ENCODE measurements around the gene GEMIN7.

The GEMIN7 gene

DNA sequence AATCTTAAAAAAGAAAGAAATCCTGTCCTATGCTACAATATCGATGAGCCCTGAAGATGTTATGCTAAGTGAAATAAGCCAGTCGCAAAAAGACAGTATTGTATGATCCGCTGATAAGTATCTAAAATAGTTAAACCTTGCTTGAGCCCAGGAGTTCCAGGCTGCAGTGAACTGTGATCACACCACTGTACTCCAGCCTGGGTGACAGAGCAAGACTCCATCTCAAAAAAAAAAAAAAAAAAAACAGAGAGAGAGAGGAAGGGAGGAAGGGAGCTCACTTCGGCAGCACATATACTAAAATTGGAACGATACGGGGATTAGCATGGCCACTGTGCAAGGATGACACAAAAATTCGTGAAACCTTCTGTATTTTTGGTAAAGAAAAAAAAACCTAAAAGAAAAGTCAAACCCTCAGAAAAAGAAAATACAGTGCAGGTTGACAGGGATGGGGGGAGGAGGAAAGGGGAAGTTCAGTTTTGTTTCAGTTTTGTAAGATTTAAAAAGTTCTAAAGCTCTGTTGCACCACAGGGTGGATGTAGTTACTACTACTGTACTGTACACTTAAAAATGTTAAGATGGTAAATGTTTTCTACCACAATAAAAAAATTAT is 31.8 kb upstream of the GEMIN7 start:
- in situ Hi-C loops (cut with HindIII; ENCODE audit: low pct_unique_long_range_greater_than_20kb, low sequenced_read_pairs) = no loop called here
- TF ChIP-seq JUND (IDR thresholded peaks at IDR 0.05; ENCODE audit: low read depth) = no peak
- DNase-seq (ENCODE audit: low read depth in 1 of 2, low spot score in 1 of 2) = no peak

DNA sequence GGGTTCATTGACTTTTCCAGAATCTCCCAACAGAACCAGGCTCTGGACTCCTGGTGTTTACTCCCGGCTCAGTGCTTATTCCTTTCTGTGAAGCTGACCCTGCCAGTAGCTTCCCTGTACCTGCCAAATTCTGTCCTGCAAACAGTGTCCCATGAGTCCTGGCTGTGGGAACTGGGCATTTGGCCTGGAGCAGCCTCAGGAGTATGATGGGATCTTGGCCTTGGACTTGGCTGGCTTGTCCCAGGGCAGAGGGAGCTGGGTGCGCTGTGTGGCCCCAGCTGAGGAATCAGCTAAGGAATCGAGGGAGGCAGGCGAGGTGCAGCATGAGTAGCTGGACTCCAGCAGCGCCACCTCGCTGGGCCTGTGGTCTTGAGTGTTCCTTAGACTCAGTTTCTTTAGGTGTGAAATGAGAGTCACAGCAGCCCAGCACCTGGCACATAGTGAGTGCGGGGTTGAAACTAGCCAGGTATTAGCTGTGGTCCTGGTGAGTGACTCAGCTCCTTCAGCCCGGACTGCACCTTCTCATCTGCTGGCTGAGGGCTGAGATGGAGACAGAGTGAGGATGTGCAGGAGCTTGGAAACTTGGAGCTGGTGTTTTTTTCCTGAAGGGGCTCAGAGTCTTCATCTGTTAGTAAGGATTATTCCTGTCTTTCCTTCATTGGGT is 29.9 kb upstream of the GEMIN7 start:
- no peak for TF ChIP-seq JUND (IDR thresholded peaks at IDR 0.05; ENCODE audit: low read depth)
- in situ Hi-C loops (cut with HindIII; ENCODE audit: low pct_unique_long_range_greater_than_20kb, low sequenced_read_pairs) = no loop called here
- peak in 1 of 2 experiments; percentile 28 for DNase-seq (ENCODE audit: low read depth in 1 of 2, low spot score in 1 of 2)

DNA sequence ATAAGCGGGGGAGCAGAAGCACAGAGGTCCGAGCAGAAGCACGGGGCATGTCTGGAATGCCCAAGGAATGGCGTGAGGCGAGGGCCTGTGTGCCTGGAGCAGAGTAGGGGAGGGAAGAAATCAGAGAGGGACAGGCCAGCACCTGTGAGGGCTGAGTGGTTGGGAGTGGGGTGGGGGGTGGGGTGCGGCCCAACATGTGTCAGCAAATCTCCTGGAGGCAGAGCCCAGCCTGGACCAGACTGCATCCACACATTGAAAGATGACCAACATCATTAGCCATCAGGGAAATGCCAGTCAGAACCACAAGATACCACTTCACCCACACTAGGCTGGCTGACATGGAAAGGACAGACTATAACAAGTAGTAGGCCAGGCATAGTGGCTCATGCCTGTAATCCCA is 29.0 kb upstream of the GEMIN7 start:
- in situ Hi-C loops (cut with HindIII; ENCODE audit: low pct_unique_long_range_greater_than_20kb, low sequenced_read_pairs) = no loop called here
- TF ChIP-seq JUND (IDR thresholded peaks at IDR 0.05; ENCODE audit: low read depth) = no peak
- DNase-seq (ENCODE audit: low read depth in 1 of 2, low spot score in 1 of 2) = no peak

DNA sequence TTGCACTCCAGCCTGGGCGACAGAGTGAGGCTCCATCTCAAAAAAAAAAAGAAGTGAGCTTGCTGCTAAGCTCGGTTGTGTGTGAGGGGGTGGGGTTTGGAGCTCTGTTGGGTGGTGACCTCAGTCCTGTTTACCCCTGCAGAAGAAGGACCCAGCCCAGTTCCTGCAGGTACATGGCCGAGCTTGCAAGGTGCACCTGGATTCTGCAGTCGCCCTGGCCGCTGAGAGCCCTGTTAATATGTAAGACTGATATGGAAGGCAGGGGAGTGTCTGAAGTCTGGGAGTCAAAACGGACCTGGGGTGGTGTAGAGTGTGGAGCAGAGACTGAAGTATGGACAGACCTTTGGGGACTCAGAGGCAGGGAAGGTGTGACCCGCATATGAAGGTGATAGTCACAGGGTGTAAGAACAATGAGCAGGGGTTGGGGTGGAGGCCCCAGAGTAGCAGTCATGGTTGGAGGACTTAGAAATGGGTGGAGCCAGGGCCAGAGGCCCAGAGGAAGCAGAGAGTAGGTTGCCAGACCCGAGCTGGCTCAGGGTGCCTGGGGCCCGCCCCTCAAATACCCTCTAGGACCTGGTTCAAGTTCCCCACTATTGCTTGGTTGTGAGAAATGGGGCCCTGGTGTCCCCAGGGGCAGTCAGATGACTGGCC is 27.0 kb upstream of the GEMIN7 start:
- in situ Hi-C loops (cut with HindIII; ENCODE audit: low pct_unique_long_range_greater_than_20kb, low sequenced_read_pairs) = no loop called here
- TF ChIP-seq JUND (IDR thresholded peaks at IDR 0.05; ENCODE audit: low read depth) = no peak
- DNase-seq (ENCODE audit: low read depth in 1 of 2, low spot score in 1 of 2) = no peak

DNA sequence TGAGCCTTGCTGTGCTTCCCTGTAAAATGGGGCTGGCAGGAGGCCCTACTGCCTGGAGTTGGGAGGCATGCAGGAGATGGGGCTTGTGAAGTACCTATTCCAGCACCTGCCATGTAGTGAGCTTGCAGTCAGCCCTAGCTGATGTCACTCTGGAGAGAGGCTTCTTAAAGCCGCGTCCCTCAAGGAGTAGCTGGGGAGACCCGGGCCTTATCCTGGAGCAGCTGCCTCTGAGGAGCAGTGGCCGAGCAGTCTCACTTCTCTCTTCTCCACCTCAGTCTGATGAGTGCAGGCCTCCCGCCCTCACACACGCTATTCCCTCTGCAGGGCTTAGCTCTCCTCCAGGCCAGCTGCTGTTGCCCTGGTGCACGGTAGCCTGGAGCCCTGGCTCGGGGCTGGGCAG is 22.2 kb upstream of the GEMIN7 start:
- no peak for TF ChIP-seq JUND (IDR thresholded peaks at IDR 0.05; ENCODE audit: low read depth)
- in situ Hi-C loops (cut with HindIII; ENCODE audit: low pct_unique_long_range_greater_than_20kb, low sequenced_read_pairs) = no loop called here
- no peak for DNase-seq (ENCODE audit: low read depth in 1 of 2, low spot score in 1 of 2)

DNA sequence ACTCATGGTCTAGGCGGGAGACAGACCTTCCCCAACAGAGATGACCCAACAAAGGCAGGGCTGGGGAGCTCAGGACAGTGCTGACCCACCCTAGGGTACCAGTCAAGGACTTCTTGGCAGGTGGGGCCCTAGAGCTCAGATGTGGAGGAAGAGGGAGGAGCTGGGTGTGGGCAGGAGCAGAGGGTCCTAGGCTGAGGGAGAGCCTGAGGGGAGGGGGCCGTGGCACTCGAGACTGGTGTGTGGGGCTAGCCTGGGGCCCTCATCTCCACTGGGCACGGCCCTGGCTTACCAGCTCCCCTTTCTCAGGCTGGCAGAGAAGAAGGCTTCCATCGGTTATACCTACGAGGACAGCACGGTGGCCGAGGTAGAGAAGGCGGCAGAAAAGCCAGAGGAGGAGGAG is 21.6 kb upstream of the GEMIN7 start:
- no peak for TF ChIP-seq JUND (IDR thresholded peaks at IDR 0.05; ENCODE audit: low read depth)
- in situ Hi-C loops (cut with HindIII; ENCODE audit: low pct_unique_long_range_greater_than_20kb, low sequenced_read_pairs) = no loop called here
- DNase-seq (ENCODE audit: low read depth in 1 of 2, low spot score in 1 of 2) = no peak

DNA sequence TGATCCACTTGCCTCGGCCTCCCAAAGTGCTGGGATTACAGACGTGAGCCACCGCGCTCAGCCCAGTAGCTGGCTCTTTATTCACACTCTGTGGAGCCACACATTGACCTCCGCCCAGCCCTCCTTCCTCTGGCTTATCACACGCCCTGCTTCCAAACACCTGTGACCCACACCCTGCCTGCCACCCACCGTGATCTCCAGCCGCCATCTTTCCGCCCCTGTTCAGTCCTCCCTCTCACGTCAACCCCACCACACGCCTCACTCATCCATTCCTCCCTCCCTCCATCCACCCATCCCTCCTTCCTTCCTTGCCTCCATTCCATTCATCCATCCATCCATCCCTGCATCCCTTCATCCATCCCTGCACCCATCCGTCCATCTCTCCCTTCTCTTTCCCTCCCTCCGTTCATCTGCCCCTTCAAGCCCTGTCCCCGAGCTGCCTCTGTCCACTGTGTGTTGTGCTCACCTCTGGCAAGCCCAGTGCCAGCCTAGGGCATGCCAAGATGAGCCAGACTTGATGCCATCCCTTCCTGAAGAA is 20.4 kb upstream of the GEMIN7 start:
- DNase-seq (ENCODE audit: low read depth in 1 of 2, low spot score in 1 of 2) = no peak
- TF ChIP-seq JUND (IDR thresholded peaks at IDR 0.05; ENCODE audit: low read depth) = no peak
- in situ Hi-C loops (cut with HindIII; ENCODE audit: low pct_unique_long_range_greater_than_20kb, low sequenced_read_pairs) = no loop called here

DNA sequence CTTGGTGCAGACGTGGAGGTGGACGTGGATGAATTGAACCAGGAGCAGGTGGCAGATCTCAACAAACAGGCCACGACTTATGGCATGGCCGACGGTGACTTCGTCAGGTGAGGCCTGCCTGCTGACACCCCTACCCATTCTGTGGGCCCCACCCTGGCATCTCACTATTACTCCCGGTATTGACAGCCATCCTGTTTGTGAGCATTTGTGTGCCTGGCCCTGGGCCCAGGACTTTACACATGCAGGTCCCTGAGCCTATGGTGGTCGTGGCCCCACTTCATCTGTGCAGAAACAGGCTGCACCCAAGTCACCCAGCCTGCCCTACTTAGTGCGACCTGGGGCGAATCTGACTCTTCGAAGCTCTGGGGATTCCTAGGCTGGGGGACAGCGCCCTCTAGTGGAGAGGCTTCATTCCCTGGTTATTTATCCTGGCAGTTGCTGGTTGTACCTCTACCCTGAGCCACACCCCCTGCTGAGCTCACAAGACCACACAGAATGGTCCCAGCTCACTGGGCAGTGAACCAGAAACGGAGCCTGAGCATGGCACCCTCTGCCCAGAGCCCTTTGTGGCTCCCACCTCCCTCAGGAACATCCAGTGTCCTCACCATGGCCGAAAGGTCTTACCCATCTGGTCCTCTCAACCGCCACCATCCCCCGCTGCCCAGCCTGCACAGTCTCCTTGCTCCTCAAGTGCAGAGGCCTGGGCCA is 19.6 kb upstream of the GEMIN7 start:
- peak; percentile 64 to 83 for DNase-seq (ENCODE audit: low read depth in 1 of 2, low spot score in 1 of 2)
- no peak for TF ChIP-seq JUND (IDR thresholded peaks at IDR 0.05; ENCODE audit: low read depth)
- in situ Hi-C loops (cut with HindIII; ENCODE audit: low pct_unique_long_range_greater_than_20kb, low sequenced_read_pairs) = no loop called here

DNA sequence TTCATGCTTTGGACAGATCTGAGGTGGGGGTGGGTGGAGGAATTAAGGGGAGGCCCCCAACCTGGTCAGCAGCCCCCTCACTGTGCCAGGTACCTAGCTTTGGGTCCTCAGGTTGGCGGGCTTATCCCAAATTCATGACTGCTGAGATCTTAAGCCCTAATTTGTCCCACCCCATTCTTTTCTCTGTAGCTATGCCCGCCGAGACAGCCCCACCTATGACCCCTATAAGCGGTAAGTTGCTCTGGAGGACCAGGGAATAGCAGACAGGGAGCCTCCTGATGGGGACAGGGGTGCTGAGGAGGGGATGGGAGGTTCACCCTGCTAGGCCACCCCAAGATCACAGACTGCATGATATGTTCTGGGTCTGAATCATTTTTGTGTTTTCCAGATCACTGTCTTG is 17.1 kb upstream of the GEMIN7 start:
- TF ChIP-seq JUND (IDR thresholded peaks at IDR 0.05; ENCODE audit: low read depth) = no peak
- DNase-seq (ENCODE audit: low read depth in 1 of 2, low spot score in 1 of 2) = no peak
- in situ Hi-C loops (cut with HindIII; ENCODE audit: low pct_unique_long_range_greater_than_20kb, low sequenced_read_pairs) = no loop called here

DNA sequence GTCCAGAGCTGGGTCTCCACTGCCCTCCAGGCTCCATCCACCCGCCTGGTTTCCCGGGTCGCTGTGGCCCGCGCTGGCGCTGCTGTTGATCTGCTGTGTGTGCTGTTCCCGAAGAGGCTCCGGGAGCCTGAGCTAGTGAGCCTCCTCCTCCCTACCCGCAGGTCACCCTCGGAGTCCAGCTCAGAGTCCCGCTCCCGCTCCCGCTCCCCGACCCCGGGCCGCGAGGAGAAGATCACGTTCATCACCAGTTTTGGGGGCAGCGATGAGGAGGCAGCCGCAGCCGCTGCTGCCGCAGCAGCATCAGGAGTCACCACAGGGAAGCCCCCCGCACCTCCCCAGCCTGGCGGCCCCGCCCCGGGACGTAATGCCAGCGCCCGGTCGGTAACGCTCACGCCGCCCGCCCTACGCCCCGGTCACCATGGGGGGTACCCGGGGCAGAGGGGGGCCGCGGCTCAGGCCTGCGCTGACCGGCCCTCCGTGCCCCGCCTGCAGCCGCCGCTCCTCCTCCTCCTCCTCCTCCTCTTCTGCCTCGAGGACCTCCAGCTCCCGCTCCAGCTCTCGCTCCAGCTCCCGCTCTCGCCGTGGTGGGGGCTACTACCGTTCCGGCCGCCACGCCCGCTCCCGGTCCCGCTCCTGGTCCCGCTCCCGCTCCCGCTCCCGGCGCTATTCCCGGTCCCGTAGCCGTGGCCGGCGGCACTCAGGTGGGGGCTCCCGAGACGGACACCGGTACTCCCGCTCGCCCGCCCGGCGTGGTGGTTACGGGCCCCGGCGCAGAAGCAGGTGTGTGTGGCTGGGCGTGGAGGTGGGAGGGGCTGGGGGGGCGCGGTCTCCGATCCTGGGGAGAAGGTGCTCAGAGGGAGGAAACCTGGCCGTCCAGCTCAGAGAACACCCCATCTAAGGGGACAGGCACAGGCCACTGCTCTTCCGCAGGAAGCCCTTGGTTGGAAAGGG is 14.9 kb upstream of the GEMIN7 start:
- no peak for DNase-seq (ENCODE audit: low read depth in 1 of 2, low spot score in 1 of 2)
- no peak for TF ChIP-seq JUND (IDR thresholded peaks at IDR 0.05; ENCODE audit: low read depth)
- in situ Hi-C loops (cut with HindIII; ENCODE audit: low pct_unique_long_range_greater_than_20kb, low sequenced_read_pairs) = no loop called here

DNA sequence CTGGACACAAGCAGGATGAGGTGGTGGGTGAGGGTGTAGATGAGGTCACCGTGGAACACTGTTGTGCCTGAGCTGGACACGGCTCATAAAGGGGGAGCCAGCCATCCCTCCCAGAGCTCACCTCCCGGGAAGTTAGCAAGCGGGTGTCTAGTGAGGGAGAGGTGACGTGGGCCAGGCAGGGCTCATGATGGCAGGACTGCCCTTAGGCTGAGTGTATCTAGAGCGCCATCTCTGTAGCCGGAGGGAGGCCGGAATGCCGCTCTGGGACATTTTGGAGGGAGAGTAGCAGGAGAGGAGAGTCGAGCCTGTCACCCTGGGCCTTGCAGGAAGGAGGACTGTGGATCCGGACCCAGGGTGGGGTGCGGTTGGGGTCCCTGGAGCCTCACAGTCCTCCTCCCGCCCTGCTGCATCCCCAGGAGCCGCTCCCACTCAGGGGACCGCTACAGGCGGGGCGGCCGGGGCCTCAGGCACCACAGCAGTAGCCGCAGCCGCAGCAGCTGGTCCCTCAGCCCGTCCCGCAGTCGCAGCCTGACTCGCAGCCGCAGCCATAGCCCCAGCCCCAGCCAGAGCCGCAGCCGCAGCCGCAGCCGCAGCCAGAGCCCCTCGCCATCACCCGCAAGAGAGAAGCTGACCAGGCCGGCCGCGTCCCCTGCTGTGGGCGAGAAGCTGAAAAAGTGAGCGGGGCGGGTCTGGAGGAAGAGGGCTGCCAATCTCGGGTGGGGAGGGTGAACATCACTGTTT is 12.0 kb upstream of the GEMIN7 start:
- DNase-seq (ENCODE audit: low read depth in 1 of 2, low spot score in 1 of 2) = no peak
- TF ChIP-seq JUND (IDR thresholded peaks at IDR 0.05; ENCODE audit: low read depth) = no peak
- in situ Hi-C loops (cut with HindIII; ENCODE audit: low pct_unique_long_range_greater_than_20kb, low sequenced_read_pairs) = no loop called here
